CD4-positive, alpha-beta T cell treated with Interleukin-4 for 4 hours (primary cell): ENCODE data around the gene SLC17A4.

Source experiments
- DNase-seq: peaks from one replicate; pipeline ENCODE4 v3.0.0-alpha.2; 2020

Gene SLC17A4

GRCh38 chr6:25830458-25830857 lies 75.9 kb downstream of the SLC17A4 start:
- no peak for DNase-seq
